Smooth muscle cell (in vitro differentiated cells): ENCODE data around the gene RARRES2. TPM values are rescaled to one million over a fixed set of nuclear protein-coding genes. Genes with fewer than 3 reads are reported as not detected.

Source experiments
- DNase-seq: peaks from one replicate; lab custom pipeline; 2025; ENCODE audit not compliant: unreplicated experiment; lab: John Stamatoyannopoulos, UW
- H2AFZ ChIP-seq: fragments of 200-600 bp; sonication (generic); 2 replicates; pipeline ENCODE4 v1.6.0; 2016; ENCODE audit warnings: antibody characterized with exemption, low read depth, mild to moderate bottlenecking
- H3F3A ChIP-seq: fragments of 200-600 bp; sonication (generic); 2 replicates; pipeline ENCODE4 v1.6.0; 2017; ENCODE audit warnings: antibody characterized with exemption, low read depth
- H3K27ac ChIP-seq: fragments of 200-600 bp; sonication (generic); 2 replicates; pipeline ENCODE4 v1.5.1; 2016; ENCODE audit warnings: low read depth, mild to moderate bottlenecking
- H3K27me3 ChIP-seq: fragments of 200-600 bp; sonication (generic); 2 replicates; pipeline ENCODE4 v1.6.1; 2016; ENCODE audit warnings: low read depth, mild to moderate bottlenecking
- H3K36me3 ChIP-seq: fragments of 200-600 bp; sonication (generic); 2 replicates; pipeline ENCODE4 v1.5.1; 2016; ENCODE audit warnings: low read depth
- H3K4me1 ChIP-seq: fragments of 200-600 bp; sonication (generic); 2 replicates; pipeline ENCODE4 v1.5.1; 2016; ENCODE audit warnings: low read depth
- H3K4me2 ChIP-seq: fragments of 200-600 bp; sonication (generic); 2 replicates; pipeline ENCODE4 v1.6.0; 2016; ENCODE audit warnings: mild to moderate bottlenecking
- H3K4me3 ChIP-seq: fragments of 200-600 bp; sonication (generic); 2 replicates; pipeline ENCODE4 v1.5.1; 2016; ENCODE audit warnings: mild to moderate bottlenecking
- H3K79me2 ChIP-seq: fragments of 200-600 bp; sonication (generic); 2 replicates; pipeline ENCODE4 v1.6.0; 2016; ENCODE audit warnings: low read depth, mild to moderate bottlenecking
- H3K9ac ChIP-seq: fragments of 200-600 bp; sonication (generic); 2 replicates; pipeline ENCODE4 v1.6.0; 2016; ENCODE audit warnings: low read depth
- H3K9me3 ChIP-seq: fragments of 200-600 bp; sonication (generic); replicated peaks from 2 replicates; pipeline ENCODE4 v1.5.1; 2016; ENCODE audit warnings: low read depth
- H4K20me1 ChIP-seq: fragments of 200-600 bp; sonication (generic); 2 replicates; pipeline ENCODE4 v1.6.0; 2016; ENCODE audit warnings: low read depth
- WGBS: methylation state at CpG from one replicate; pipeline ENCODE4 v1.1.7; 2016; ENCODE audit warnings: low lambda C conversion rate; 5-methylcytosine and 5-hydroxymethylcytosine counted together
- polyA plus RNA-seq: library from polyadenylated mRNA; unstranded; fragments of >200 nt; fragmentation: Nextera tagmentation; extraction: Ambion mirVana; gene quantifications from 2 replicates; pipeline ENCODE4 v1.2.1, GENCODE V29; 2016
- total RNA-seq: library from RNA; depleted of rRNA; stranded (reverse); fragments of >200 nt; gene quantifications from 2 replicates; pipeline ENCODE4 v1.2.3, GENCODE V29; 2014
- TF ChIP-seq, protein P1 (sequence below): fragments of 200-600 bp; sonication (generic); IDR thresholded peaks from 2 replicates; pipeline ENCODE4 v1.5.1; 2017; ENCODE audit warnings: borderline replicate concordance, mild to moderate bottlenecking, antibody characterized with exemption; ENCODE audit not compliant: insufficient read depth, poor library complexity, severe bottlenecking

Gene RARRES2
- total and polyA plus RNA-seq, 2 experiments from 2014 or later, result 23.6 to 31.8 TPM

GRCh38 chr7:150373049-150373801, 31.8 kb upstream of the RARRES2 start:
- H3K9me3 ChIP-seq, result no peaks in the 10 kb centered on the region
- 58% methylated on average over 14 of the region's 21 CpGs for WGBS
- H3F3A ChIP-seq, result peaks cover 36% of the 10 kb centered on the region
- no peak overlapping the region for H3K4me3 ChIP-seq
- H3K4me1 ChIP-seq, result peaks cover 24% of the 10 kb centered on the region
- no peak overlapping the region for H3K9ac ChIP-seq
- no peak overlapping the region for H2AFZ ChIP-seq
- no peak overlapping the region for H3K4me2 ChIP-seq
- TF ChIP-seq, protein P1, sequence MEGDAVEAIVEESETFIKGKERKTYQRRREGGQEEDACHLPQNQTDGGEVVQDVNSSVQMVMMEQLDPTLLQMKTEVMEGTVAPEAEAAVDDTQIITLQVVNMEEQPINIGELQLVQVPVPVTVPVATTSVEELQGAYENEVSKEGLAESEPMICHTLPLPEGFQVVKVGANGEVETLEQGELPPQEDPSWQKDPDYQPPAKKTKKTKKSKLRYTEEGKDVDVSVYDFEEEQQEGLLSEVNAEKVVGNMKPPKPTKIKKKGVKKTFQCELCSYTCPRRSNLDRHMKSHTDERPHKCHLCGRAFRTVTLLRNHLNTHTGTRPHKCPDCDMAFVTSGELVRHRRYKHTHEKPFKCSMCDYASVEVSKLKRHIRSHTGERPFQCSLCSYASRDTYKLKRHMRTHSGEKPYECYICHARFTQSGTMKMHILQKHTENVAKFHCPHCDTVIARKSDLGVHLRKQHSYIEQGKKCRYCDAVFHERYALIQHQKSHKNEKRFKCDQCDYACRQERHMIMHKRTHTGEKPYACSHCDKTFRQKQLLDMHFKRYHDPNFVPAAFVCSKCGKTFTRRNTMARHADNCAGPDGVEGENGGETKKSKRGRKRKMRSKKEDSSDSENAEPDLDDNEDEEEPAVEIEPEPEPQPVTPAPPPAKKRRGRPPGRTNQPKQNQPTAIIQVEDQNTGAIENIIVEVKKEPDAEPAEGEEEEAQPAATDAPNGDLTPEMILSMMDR, result no peak
- DNase-seq, result no peak
- no peaks in the 10 kb centered on the region for H3K27me3 ChIP-seq
- no peak overlapping the region for H3K27ac ChIP-seq
- no peaks in the 10 kb centered on the region for H3K36me3 ChIP-seq
- H3K79me2 ChIP-seq, result peaks cover 31% of the 10 kb centered on the region
- peaks cover 15% of the 10 kb centered on the region for H4K20me1 ChIP-seq

GRCh38 chr7:150372271-150373048, 31.0 kb upstream of the RARRES2 start:
- Histone ChIP-seq H3K4me1 (peaks cover 22% of the 10 kb centered on the region), H4K20me1 (peaks cover 15% of the 10 kb centered on the region), H3K4me2 (no peak overlapping the region), H3K9me3 (no peaks in the 10 kb centered on the region), H3K9ac (no peak overlapping the region), H3F3A (peaks cover 33% of the 10 kb centered on the region), H3K79me2 (peaks cover 31% of the 10 kb centered on the region), H3K4me3 (no peak overlapping the region), H3K27ac (no peak overlapping the region), H3K36me3 (no peaks in the 10 kb centered on the region), H2AFZ (no peak overlapping the region), H3K27me3 (no peaks in the 10 kb centered on the region)
- DNase-seq, result no peak
- TF ChIP-seq, protein P1, result no peak
- WGBS, result 96% methylated on average over 67 of the region's 79 CpGs

DNA sequence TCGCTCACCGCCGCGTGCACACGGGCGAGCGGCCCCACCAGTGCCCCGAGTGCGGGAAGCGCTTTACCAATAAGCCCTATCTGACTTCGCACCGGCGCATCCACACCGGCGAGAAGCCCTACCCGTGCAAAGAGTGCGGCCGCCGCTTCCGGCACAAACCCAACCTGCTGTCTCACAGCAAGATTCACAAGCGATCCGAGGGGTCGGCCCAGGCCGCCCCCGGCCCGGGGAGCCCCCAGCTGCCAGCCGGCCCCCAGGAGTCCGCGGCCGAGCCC, 30.5 kb upstream of the RARRES2 start:
- Histone ChIP-seq H3K79me2 (peaks cover 31% of the 10 kb centered on the region), H3K27ac (no peak overlapping the region), H3K9me3 (no peaks in the 10 kb centered on the region), H3K36me3 (no peaks in the 10 kb centered on the region), H3K4me1 (peaks cover 21% of the 10 kb centered on the region), H3K4me2 (no peak overlapping the region), H3K27me3 (no peaks in the 10 kb centered on the region), H3F3A (peaks cover 28% of the 10 kb centered on the region), H2AFZ (no peak overlapping the region), H3K9ac (no peak overlapping the region), H3K4me3 (no peak overlapping the region), H4K20me1 (peaks cover 15% of the 10 kb centered on the region)
- DNase-seq, result no peak
- TF ChIP-seq, protein P1, result no peak
- WGBS, result 97% methylated on average over 16 of the region's 30 CpGs
